Endometrium (tissue), 2 donors: ENCODE measurements around the gene SLC24A5.

Experiments used
- FAIRE-seq: peaks from 2 replicates; lab custom pipeline; 2012; peaks lifted over from hg19 to GRCh38; lab: Jason Lieb, UNC
- donor health status: control.
- donor health status: control.

SLC24A5 gene

GRCh38 chr15:48120745-48121144 is at the start of gene SLC24A5:
SLC24A5 (plus strand) TSS chr15:48120990; CDS start chr15:48121045, 55 bp downstream.
- no peak for FAIRE-seq

GRCh38 chr15:48072941-48073340 is 47.8 kb upstream of the SLC24A5 start:
- FAIRE-seq = no peak

GRCh38 chr15:48073881-48074280 is 46.9 kb upstream of the SLC24A5 start:
- no peak for FAIRE-seq

GRCh38 chr15:48076454-48076853 is 44.3 kb upstream of the SLC24A5 start:
- FAIRE-seq = peak; percentile 85

GRCh38 chr15:48077616-48078184 is 43.1 kb upstream of the SLC24A5 start:
- FAIRE-seq = peak; percentile 94

- peak; percentile 26 for FAIRE-seq
These were observed 35.8 kb upstream of the SLC24A5 start for GRCh38 chr15:48084759-48085590.

- no peak for FAIRE-seq
These were observed 35.2 kb upstream of the SLC24A5 start for GRCh38 chr15:48085591-48085930.

GRCh38 chr15:48086133-48086532 is 34.7 kb upstream of the SLC24A5 start:
- FAIRE-seq = no peak

- no peak for FAIRE-seq
These were observed 34.2 kb upstream of the SLC24A5 start for GRCh38 chr15:48086576-48086975.

- FAIRE-seq = no peak
These were observed 32.9 kb upstream of the SLC24A5 start for GRCh38 chr15:48087844-48088243.

- FAIRE-seq = no peak
These were observed 31.1 kb upstream of the SLC24A5 start for GRCh38 chr15:48089702-48090101.

- no peak for FAIRE-seq
These were observed 30.7 kb upstream of the SLC24A5 start for GRCh38 chr15:48090115-48090514.

- FAIRE-seq = no peak
These were observed 30.1 kb upstream of the SLC24A5 start for GRCh38 chr15:48090666-48091065.

GRCh38 chr15:48091522-48091921 is 29.3 kb upstream of the SLC24A5 start:
- FAIRE-seq = no peak

- no peak for FAIRE-seq
These were observed 24.4 kb upstream of the SLC24A5 start for GRCh38 chr15:48096355-48096786.

GRCh38 chr15:48096813-48097212 is 24.0 kb upstream of the SLC24A5 start:
- FAIRE-seq = no peak

GRCh38 chr15:48097264-48097663 is 23.5 kb upstream of the SLC24A5 start:
- FAIRE-seq = no peak

GRCh38 chr15:48101376-48101961 is 19.3 kb upstream of the SLC24A5 start:
- FAIRE-seq = no peak

- peak; percentile 62 for FAIRE-seq
These were observed 18.6 kb upstream of the SLC24A5 start for GRCh38 chr15:48102167-48102566.

- FAIRE-seq = no peak
These were observed 17.1 kb upstream of the SLC24A5 start for GRCh38 chr15:48103647-48104046.

GRCh38 chr15:48105936-48106335 is 14.9 kb upstream of the SLC24A5 start:
- no peak for FAIRE-seq

- FAIRE-seq = no peak
These were observed 11.6 kb upstream of the SLC24A5 start for GRCh38 chr15:48109212-48109611.

- no peak for FAIRE-seq
These were observed 10.8 kb upstream of the SLC24A5 start for GRCh38 chr15:48109856-48110531.
